Gastroesophageal sphincter (tissue), 4 donors: ENCODE measurements around the gene MAP2K3. TPM values are rescaled to one million over a fixed set of nuclear protein-coding genes. Genes with fewer than 3 reads are reported as not detected.
"Not testable (repeated sequence)": the region's sequence is repeated elsewhere in the genome, so short reads cannot be mapped to it uniquely, and the experiment has no call there.

ENCODE experiments used
- ATAC-seq: fragments of 150-250 bp; one replicate; pipeline ENCODE4 v1.9.1; 2016; ENCODE audit warnings: mild to moderate bottlenecking, moderate library complexity
- H3K27ac ChIP-seq, 4 donors: fragments of 200-600 bp; sonication (generic) in 3 of 4; 1 replicate in 3 of 4; 2 replicates in 1 of 4; pipeline ENCODE4 v1.5.1; 2016 to 2019
- H3K27me3 ChIP-seq: fragments of 200-600 bp; sonication (generic); one replicate; pipeline ENCODE4 v1.5.1; 2019
- H3K36me3 ChIP-seq, 2 donors: fragments of 200-600 bp; sonication (generic); one replicate each; pipeline ENCODE4 v1.5.1; 2019; ENCODE audit warnings: control low read depth in 1 of 2
- H3K4me1 ChIP-seq, 3 donors: fragments of 200-600 bp; sonication (generic); 1 replicate in 2 of 3; 2 replicates in 1 of 3; pipeline ENCODE4 v1.5.1; 2016 to 2019; ENCODE audit warnings: control low read depth in 2 of 3
- H3K4me3 ChIP-seq, 2 donors: fragments of 200-600 bp; sonication (generic); one replicate each; pipeline ENCODE4 v1.5.1; 2019; ENCODE audit warnings: mild to moderate bottlenecking in 1 of 2, moderate library complexity in 1 of 2
- H3K9me3 ChIP-seq, 3 donors: fragments of 200-600 bp; sonication (generic); one replicate each; pipeline ENCODE4 v1.5.1; 2017 to 2019; ENCODE audit warnings: control low read depth in 2 of 3
- EP300 ChIP-seq: sonication (generic); formaldehyde crosslinking; IDR thresholded peaks from one replicate; pipeline ENCODE4 v1.6.1; 2017; ENCODE audit warnings: antibody characterized with exemption, mild to moderate bottlenecking
- POLR2A ChIP-seq, 2 donors: fragments of 450-650 bp; IDR thresholded peaks; one replicate each; pipeline ENCODE4 v1.6.1; 2017; ENCODE audit warnings: antibody characterized with exemption in 2 of 2, mild to moderate bottlenecking in 2 of 2, moderate library complexity in 1 of 2
- POLR2AphosphoS5 ChIP-seq: sonication (generic); formaldehyde crosslinking; IDR thresholded peaks from one replicate; pipeline ENCODE4 v1.6.1; 2017; ENCODE audit warnings: antibody characterized with exemption
- WGBS, 2 donors: methylation state at CpG; one replicate each; pipeline ENCODE4 v1.1.5; 2018; ENCODE audit warnings: low coverage in 1 of 2; 5-methylcytosine and 5-hydroxymethylcytosine counted together
- total RNA-seq, 4 donors: library from RNA; depleted of rRNA; stranded (reverse); fragments of >200 nt; gene quantifications; one replicate each; pipeline ENCODE4 v1.1.0, GENCODE V29; 2016
- TF ChIP-seq, protein P1 (sequence below), 4 experiments: fragments of 200-600 bp in 2 of 4; fragments of 450-650 bp in 2 of 4; sonication (generic) in 1 of 4; IDR thresholded peaks; one replicate each; pipeline ENCODE4 v1.5.1; 2017 to 2019; ENCODE audit warnings: antibody characterized with exemption in 4 of 4, mild to moderate bottlenecking in 2 of 4, moderate library complexity in 2 of 4

MAP2K3 gene
- total RNA-seq, 4 donors from 2014 or later = 18.3 to 46.2 (median 35.2) TPM

DNA sequence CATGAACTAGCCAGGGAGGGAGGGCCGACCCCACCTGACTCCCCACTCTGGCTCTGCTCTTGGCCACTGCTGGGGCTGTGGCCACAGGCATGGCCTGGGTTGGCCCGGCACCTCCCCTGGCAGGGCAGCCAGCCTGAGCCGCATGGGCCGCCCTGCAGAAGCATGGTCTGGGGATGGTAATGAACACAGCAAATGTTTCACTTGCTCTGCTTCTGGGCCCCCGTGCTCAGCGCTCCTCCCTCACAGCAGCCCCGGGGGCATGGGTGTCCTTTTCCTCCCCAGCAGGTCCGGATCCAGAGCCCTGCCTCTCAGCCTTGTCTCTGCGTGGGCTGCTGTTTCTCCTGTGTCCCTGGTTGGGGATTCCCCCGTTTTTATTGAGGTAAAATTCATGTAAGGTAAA lies 60.7 kb downstream of the MAP2K3 start:
- TF ChIP-seq POLR2A (IDR thresholded peaks at IDR 0.05) (no peak), EP300 (no peak), POLR2AphosphoS5 (no peak)
- TF ChIP-seq, protein P1, sequence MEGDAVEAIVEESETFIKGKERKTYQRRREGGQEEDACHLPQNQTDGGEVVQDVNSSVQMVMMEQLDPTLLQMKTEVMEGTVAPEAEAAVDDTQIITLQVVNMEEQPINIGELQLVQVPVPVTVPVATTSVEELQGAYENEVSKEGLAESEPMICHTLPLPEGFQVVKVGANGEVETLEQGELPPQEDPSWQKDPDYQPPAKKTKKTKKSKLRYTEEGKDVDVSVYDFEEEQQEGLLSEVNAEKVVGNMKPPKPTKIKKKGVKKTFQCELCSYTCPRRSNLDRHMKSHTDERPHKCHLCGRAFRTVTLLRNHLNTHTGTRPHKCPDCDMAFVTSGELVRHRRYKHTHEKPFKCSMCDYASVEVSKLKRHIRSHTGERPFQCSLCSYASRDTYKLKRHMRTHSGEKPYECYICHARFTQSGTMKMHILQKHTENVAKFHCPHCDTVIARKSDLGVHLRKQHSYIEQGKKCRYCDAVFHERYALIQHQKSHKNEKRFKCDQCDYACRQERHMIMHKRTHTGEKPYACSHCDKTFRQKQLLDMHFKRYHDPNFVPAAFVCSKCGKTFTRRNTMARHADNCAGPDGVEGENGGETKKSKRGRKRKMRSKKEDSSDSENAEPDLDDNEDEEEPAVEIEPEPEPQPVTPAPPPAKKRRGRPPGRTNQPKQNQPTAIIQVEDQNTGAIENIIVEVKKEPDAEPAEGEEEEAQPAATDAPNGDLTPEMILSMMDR (IDR thresholded peaks at IDR 0.05) = no peak
- Histone ChIP-seq H3K27ac (no peak overlapping the region), H3K27me3 (no peaks in the 10 kb centered on the region), H3K36me3 (no peaks in the 10 kb centered on the region), H3K4me3 (no peak overlapping the region), H3K4me1 (no peaks in the 10 kb centered on the region), H3K9me3 (no peaks in the 10 kb centered on the region)
- WGBS, 2 donors = 68 to 80% methylated on average over 6 to 8 of the region's 10 CpGs
- ATAC-seq = no peak

DNA sequence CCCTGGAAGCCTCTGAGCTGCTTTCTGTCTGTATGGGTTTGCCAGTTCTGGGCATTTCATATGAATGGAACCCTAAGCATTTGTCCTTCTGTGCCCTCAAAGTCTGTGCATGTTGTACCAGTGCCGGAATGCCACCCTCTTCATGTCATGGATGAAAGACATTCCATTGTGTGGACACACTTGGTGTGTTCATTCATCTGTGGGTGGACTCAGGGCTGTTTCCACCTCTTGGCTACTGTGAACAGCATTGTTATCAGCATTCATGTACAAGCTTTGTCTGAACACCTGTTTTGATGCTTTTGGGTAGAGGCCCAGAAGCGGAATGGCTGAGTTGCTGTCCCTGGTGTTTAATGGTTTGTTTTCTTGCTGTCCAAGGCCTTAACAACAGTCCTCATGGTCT lies 61.6 kb downstream of the MAP2K3 start:
- no CpG with 5 or more reads among the region's 2 CpGs for WGBS, 2 donors
- not testable (repeated sequence) for H3K4me3 ChIP-seq, ATAC-seq

DNA sequence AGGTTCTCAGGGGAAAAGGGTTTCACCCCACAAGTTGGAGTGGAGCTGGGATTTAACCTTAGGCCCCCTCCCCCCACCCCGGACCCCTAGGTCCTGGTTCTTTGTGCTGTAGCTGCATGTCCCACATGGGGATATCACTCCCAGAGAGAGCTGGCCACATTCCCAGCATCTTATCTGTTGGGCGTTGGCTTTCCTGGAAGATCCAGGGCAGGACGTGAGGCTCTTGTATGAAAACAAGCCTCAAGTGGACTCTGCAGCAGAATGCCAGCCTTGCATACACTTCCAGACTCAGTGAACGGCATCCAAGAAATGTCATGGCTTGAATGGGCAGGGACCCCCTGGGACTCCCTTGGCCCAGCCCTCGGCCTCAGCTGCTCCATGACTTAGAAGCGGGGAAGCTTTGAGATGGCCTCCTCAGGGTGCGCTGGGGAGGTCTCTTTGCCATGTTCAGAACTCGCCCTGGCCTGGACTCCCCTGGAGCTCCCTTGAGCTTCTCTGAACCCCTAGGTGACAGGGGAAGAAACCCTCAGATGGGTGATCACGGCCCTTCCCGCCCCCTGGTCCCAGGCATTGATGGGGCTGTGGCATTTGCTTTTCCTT lies 62.2 kb downstream of the MAP2K3 start:
- H3K9me3 ChIP-seq, ATAC-seq, H3K36me3 ChIP-seq, H3K27me3 ChIP-seq, H3K4me1 ChIP-seq, H3K27ac ChIP-seq, H3K4me3 ChIP-seq: not testable (repeated sequence)
- no CpG with 5 or more reads among the region's 10 CpGs for WGBS, 2 donors

More for the DNA sequence above, 61.6 kb downstream of the MAP2K3 start:
- H3K27ac ChIP-seq, H3K9me3 ChIP-seq, H3K36me3 ChIP-seq, H3K27me3 ChIP-seq, H3K4me1 ChIP-seq: not testable (repeated sequence)

DNA sequence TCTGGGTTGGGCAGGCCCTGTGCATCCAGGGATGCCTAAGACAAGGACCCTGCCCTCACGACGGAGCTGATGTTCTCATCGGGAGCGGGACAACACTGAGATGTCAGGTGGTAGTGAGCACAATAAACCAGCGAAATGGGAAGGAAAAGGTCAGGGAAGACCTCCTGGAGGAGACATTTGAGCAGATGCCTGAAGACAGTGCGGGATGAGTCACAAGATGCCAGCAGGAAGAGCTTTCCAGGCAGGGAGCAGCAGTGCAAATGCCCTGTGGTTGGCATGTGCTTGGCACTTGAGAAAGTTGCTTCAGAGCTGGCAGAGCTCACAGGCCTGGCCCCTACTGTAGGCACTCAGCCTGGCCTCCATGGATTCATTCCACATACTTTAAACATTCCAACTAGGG lies 63.1 kb downstream of the MAP2K3 start:
- not testable (repeated sequence) for H3K4me3 ChIP-seq, ATAC-seq, H3K27ac ChIP-seq, H3K9me3 ChIP-seq, H3K4me1 ChIP-seq, H3K36me3 ChIP-seq, H3K27me3 ChIP-seq
- WGBS, 2 donors = no CpG with 5 or more reads among the region's 6 CpGs

DNA sequence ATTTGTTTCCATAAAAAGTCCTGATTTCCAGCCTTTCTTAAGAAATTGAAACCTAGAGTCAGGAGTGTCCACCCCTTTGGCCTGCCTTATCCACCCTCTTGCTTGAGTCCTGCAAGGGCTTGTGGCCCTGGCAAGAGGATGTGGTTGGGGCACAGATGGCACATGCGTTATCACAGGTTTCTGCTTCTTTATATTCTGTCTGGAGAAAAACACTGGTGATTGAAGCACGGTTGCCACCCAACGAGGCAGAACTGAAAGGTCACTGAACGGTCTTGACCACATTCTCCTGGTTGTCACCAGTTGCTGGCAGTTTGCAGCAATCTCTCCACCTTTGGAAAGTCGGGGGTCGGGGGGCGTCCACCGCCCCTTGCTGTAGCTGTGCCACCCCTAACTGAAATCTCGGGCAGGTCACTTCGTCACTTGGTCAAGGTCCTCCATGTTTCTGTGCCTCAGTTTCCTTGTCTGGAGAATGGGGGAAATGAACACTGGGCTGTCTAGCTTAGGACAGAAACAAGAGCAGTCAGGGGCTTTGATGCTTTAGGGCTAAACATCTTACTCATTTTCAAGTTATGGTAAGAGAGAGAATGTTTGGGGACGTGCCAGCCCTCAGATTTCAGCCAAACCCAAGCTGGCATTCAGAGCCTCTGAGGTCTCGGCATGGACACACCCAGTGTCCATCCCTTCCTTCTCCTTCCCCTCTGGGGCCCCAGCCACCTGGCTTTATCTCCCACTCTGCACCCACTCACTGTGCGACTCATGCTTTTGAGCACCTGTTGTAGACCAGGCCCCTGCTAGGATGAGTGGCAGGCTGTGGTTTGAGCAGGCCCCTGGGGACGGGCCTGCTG lies 63.8 kb downstream of the MAP2K3 start:
- not testable (repeated sequence) for H3K4me3 ChIP-seq, H3K4me1 ChIP-seq, H3K27ac ChIP-seq, H3K9me3 ChIP-seq, H3K36me3 ChIP-seq, H3K27me3 ChIP-seq, ATAC-seq
- WGBS, 2 donors = 47 to 50% methylated on average over 3 of the region's 14 CpGs

DNA sequence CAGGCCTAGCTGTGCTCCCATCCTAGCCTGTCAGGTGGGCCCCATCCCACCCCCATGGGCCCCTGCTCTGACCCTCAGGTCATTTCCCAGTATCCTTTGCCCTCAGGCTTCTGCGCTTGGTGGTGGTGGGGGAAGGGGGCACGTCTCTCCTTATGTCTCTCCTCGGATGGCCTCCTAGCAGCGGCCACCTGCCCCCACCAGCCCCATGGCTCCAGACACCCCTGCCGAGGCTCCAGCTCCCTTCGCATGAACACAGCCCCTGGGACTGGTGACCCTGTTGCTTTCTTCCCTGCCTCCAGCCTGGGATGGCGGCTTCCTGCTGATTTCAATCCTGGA lies 64.4 kb downstream of the MAP2K3 start:
- H3K9me3 ChIP-seq, H3K27me3 ChIP-seq, H3K4me1 ChIP-seq, H3K4me3 ChIP-seq, ATAC-seq, H3K36me3 ChIP-seq, H3K27ac ChIP-seq: not testable (repeated sequence)
- WGBS, 2 donors = no CpG with 5 or more reads among the region's 7 CpGs

DNA sequence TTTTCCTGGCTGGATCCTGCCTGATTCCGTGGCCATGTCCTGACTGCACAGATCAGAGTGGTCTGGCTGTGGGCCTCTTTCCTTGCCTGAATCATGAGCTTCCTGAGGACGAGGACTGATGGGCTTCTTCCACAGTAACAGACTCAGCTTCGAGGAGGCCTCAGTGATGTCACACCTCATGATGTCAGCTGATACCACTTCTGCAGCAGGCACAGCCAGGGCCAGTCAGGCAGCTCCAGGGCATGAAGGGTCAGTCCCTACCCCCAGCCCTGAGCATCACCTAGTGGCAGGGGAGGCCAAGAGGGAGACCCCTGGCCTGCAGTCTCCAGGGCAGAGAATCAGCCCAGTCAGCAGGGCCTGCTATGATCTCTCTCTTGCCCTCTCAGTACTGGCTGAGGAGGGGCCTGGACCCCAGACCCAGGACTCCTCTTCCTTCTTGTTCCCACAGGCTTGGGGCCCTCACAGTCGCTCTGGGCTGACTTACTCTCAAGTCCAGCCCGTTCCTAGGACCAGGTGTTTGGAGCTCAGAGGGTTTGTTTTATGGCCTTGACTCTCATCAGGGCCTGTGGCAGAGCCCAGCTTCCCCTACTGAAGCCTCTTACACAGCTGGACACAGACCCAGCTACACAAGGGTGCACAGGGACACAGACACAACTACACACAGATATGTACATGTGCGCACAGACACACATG lies 65.0 kb downstream of the MAP2K3 start:
- H3K4me3 ChIP-seq, H3K4me1 ChIP-seq, H3K9me3 ChIP-seq, ATAC-seq, H3K27me3 ChIP-seq, H3K27ac ChIP-seq, H3K36me3 ChIP-seq: not testable (repeated sequence)
- WGBS, 2 donors = 61% methylated on average over 3 of the region's 6 CpGs; no CpG with 5 or more reads in 1 of the 2 donors

DNA sequence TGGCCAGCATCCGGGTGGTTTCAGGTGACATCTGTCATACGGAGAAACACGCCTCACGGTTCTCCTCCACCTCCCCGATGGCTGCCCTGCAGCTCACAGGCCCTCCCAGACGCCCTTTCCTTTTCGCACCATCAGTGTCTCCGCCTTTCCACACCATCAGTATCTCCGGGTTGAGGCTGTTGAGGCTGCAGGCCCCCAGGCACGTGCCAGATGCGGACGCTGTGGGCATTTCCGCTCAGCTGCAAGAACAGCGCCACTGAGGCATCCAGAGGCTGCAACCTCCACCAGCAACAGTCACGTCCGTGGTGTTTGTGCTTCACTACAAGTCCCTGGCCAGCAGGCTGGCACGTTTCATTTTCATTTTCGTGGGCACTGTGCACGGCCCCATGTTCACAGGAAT lies 66.0 kb downstream of the MAP2K3 start:
- H3K27me3 ChIP-seq, H3K4me1 ChIP-seq, H3K9me3 ChIP-seq, ATAC-seq, H3K4me3 ChIP-seq, H3K36me3 ChIP-seq, H3K27ac ChIP-seq: not testable (repeated sequence)
- WGBS, 2 donors = 71% methylated on average over 1 of the region's 19 CpGs; no CpG with 5 or more reads in 1 of the 2 donors
